RWPE2 (cell line): ENCODE measurements around the gene FAP.
A peak's percentile ranks its signal among the peaks of the same experiment; 100 is the strongest.

ENCODE experiments used
- ATAC-seq: fragments of 200-7000 bp; cut with Tn5 transposase; 3 replicates; pipeline ENCODE4 v1.9.1; 2021; ENCODE audit warnings: low read depth
- DNase-seq: peaks from one replicate; pipeline ENCODE4 v3.0.0-alpha.2; 2020; ENCODE audit warnings: low spot score
- H3K27ac ChIP-seq: fragments of 450-650 bp; 2 replicates; pipeline ENCODE4 v1.5.1; 2017; ENCODE audit warnings: mild to moderate bottlenecking; ENCODE audit not compliant: poor library complexity, severe bottlenecking
- H3K27me3 ChIP-seq: fragments of 250-450 bp; sonication (Bioruptor Pico); 2 replicates; pipeline ENCODE4 v1.5.1; 2021; ENCODE audit warnings: mild to moderate bottlenecking, moderate library complexity; ENCODE audit not compliant: insufficient read depth, poor library complexity, severe bottlenecking
- H3K36me3 ChIP-seq: fragments of 250-450 bp; sonication (Bioruptor Pico); 2 replicates; pipeline ENCODE4 v1.5.1; 2020; ENCODE audit warnings: low read depth, mild to moderate bottlenecking, moderate library complexity
- H3K4me1 ChIP-seq: fragments of 250-450 bp; sonication (Bioruptor Pico); 2 replicates; pipeline ENCODE4 v1.5.1; 2021; ENCODE audit warnings: mild to moderate bottlenecking, moderate library complexity; ENCODE audit not compliant: insufficient read depth, poor library complexity, severe bottlenecking
- H3K4me3 ChIP-seq: fragments of 250-450 bp; sonication (Bioruptor Pico); 2 replicates; pipeline ENCODE4 v1.5.1; 2021; ENCODE audit warnings: mild to moderate bottlenecking, moderate library complexity; ENCODE audit not compliant: severe bottlenecking
- H3K9me3 ChIP-seq: fragments of 250-450 bp; sonication (Bioruptor Pico); 2 replicates; pipeline ENCODE4 v1.5.1; 2021; ENCODE audit warnings: mild to moderate bottlenecking, moderate library complexity; ENCODE audit not compliant: severe bottlenecking
- CTCF ChIP-seq: fragments of 450-650 bp; IDR thresholded peaks from one replicate; pipeline ENCODE4 v1.5.1; 2017; ENCODE audit warnings: mild to moderate bottlenecking, moderate library complexity; ENCODE audit not compliant: poor library complexity, severe bottlenecking

FAP gene

GRCh38 chr2:162261032-162261945 lies 18.0 kb upstream of the FAP start:
- H3K36me3 ChIP-seq, result no peaks in the 10 kb centered on the region
- DNase-seq (no peak), ATAC-seq (peak; percentile 89)
- no peak overlapping the region for H3K4me3 ChIP-seq
- no peaks in the 10 kb centered on the region for H3K9me3 ChIP-seq
- H3K27ac ChIP-seq, result peak overlapping the region; percentile 93
- TF ChIP-seq CTCF, result no peak
- no peaks in the 10 kb centered on the region for H3K27me3 ChIP-seq
- H3K4me1 ChIP-seq, result peaks cover 22% of the 10 kb centered on the region

GRCh38 chr2:162258686-162259085 lies 15.4 kb upstream of the FAP start:
- H3K27me3 ChIP-seq, result no peaks in the 10 kb centered on the region
- no peak for TF ChIP-seq CTCF
- no peak overlapping the region for H3K4me3 ChIP-seq
- no peaks in the 10 kb centered on the region for H3K36me3 ChIP-seq
- H3K4me1 ChIP-seq, result peaks cover 23% of the 10 kb centered on the region
- no peak overlapping the region for H3K27ac ChIP-seq
- DNase-seq (no peak), ATAC-seq (no peak)
- no peaks in the 10 kb centered on the region for H3K9me3 ChIP-seq

GRCh38 chr2:162258169-162258568 lies 14.9 kb upstream of the FAP start:
- TF ChIP-seq CTCF, result no peak
- no peak overlapping the region for H3K27ac ChIP-seq
- H3K4me3 ChIP-seq, result no peak overlapping the region
- no peaks in the 10 kb centered on the region for H3K27me3 ChIP-seq
- H3K36me3 ChIP-seq, result no peaks in the 10 kb centered on the region
- ATAC-seq, result no peak
- no peaks in the 10 kb centered on the region for H3K9me3 ChIP-seq
- no peak for DNase-seq
- peaks cover 23% of the 10 kb centered on the region for H3K4me1 ChIP-seq

GRCh38 chr2:162257425-162257824 lies 14.2 kb upstream of the FAP start:
- H3K4me1 ChIP-seq, result peaks cover 23% of the 10 kb centered on the region
- ATAC-seq, result no peak

More at GRCh38 chr2:162257425-162257824, 14.2 kb upstream of the FAP start:
- Histone ChIP-seq H3K9me3 (no peaks in the 10 kb centered on the region), H3K27ac (no peak overlapping the region), H3K27me3 (no peaks in the 10 kb centered on the region), H3K36me3 (no peaks in the 10 kb centered on the region), H3K4me3 (no peak overlapping the region)
- no peak for DNase-seq
- no peak for TF ChIP-seq CTCF
